Effector CD8-positive, alpha-beta T cell (primary cell): ENCODE data around the gene VDR.

Source experiments
- DNase-seq: peaks from one replicate; lab custom pipeline; 2025; lab: John Stamatoyannopoulos, UW

Gene VDR

GRCh38 chr12:47868552-47869031, 36.2 kb downstream of the VDR start:
- DNase-seq: no peak

GRCh38 chr12:47868041-47868440, 36.8 kb downstream of the VDR start:
- no peak for DNase-seq

GRCh38 chr12:47867495-47867941, 37.3 kb downstream of the VDR start:
- DNase-seq: no peak

- no peak for DNase-seq
Observed at GRCh38 chr12:47864646-47865235, 40.1 kb downstream of the VDR start.

- DNase-seq: no peak
Observed at GRCh38 chr12:47863985-47864384, 40.8 kb downstream of the VDR start.

GRCh38 chr12:47863467-47863866, 41.3 kb downstream of the VDR start:
- no peak for DNase-seq

GRCh38 chr12:47862881-47863280, 41.9 kb downstream of the VDR start:
- DNase-seq: no peak

- DNase-seq: no peak
Observed at GRCh38 chr12:47862167-47862750, 42.5 kb downstream of the VDR start.

- no peak for DNase-seq
Observed at GRCh38 chr12:47860873-47861272, 43.9 kb downstream of the VDR start.

- no peak for DNase-seq
Observed at GRCh38 chr12:47860279-47860841, 44.4 kb downstream of the VDR start.

GRCh38 chr12:47858511-47859266, 46.1 kb downstream of the VDR start:
- no peak for DNase-seq

GRCh38 chr12:47856721-47857575, 47.8 kb downstream of the VDR start:
- no peak for DNase-seq

- DNase-seq: no peak
Observed at GRCh38 chr12:47856094-47856493, 48.7 kb downstream of the VDR start.

- no peak for DNase-seq
Observed at GRCh38 chr12:47855502-47855901, 49.3 kb downstream of the VDR start.

GRCh38 chr12:47854531-47854930, 50.3 kb downstream of the VDR start:
- DNase-seq: no peak

GRCh38 chr12:47852096-47852571, 52.7 kb downstream of the VDR start:
- DNase-seq: no peak

- no peak for DNase-seq
Observed at GRCh38 chr12:47851303-47851952, 53.4 kb downstream of the VDR start.

GRCh38 chr12:47850153-47851084, 54.4 kb downstream of the VDR start:
- DNase-seq: no peak

- DNase-seq: no peak
Observed at GRCh38 chr12:47849261-47849660, 55.5 kb downstream of the VDR start.

- DNase-seq: no peak
Observed at GRCh38 chr12:47848853-47849252, 55.9 kb downstream of the VDR start.
